ENCODE data around the gene ILF2.

ILF2 gene

GRCh38 chr1:153633754-153634665 lies 36.8 kb downstream of the ILF2 start, which contains the start of gene CHTOP (continued):
- TF ChIP-seq ZNF639 (tag by site-specific recombination; IDR thresholded peaks at IDR 0.05) (peak; percentile 82; the same call in 1 of the 2 replicates), ZNF324 (tag by site-specific recombination; IDR thresholded peaks at IDR 0.05) (peak; percentile 88), ATF2 (tag by site-specific recombination; IDR thresholded peaks at IDR 0.05; ENCODE audit: low read depth) (peak; percentile 95), ZNF354C (tag by site-specific recombination; IDR thresholded peaks at IDR 0.05; ENCODE audit: borderline replicate concordance, low read depth) (no peak), ZXDB (tag by site-specific recombination; IDR thresholded peaks at IDR 0.05) (peak; percentile 91), ZBTB17 (tag by site-specific recombination; IDR thresholded peaks at IDR 0.05) (peak; percentile 90), ZNF280D (tag by site-specific recombination; IDR thresholded peaks at IDR 0.05) (peak; percentile 85), FEZF1 (tag by site-specific recombination; IDR thresholded peaks at IDR 0.05) (peak; percentile 10; the same call in 1 of the 2 replicates), ZNF214 (tag by site-specific recombination; IDR thresholded peaks at IDR 0.05; ENCODE audit: borderline replicate concordance) (no peak), WT1 (tag by site-specific recombination; IDR thresholded peaks at IDR 0.05) (peak; percentile 48; the same call in 1 of the 2 replicates), ZNF184 (tag by site-specific recombination; IDR thresholded peaks at IDR 0.05) (peak; percentile 34; the same call in 1 of the 2 replicates), GFI1B (tag by site-specific recombination; IDR thresholded peaks at IDR 0.05) (no peak), ZBTB10 (tag by site-specific recombination; IDR thresholded peaks at IDR 0.05) (peak; percentile 62; the same call in 1 of the 2 replicates), SP7 (tag by site-specific recombination; IDR thresholded peaks at IDR 0.05) (peak; percentile 90), ZNF791 (tag by site-specific recombination; IDR thresholded peaks at IDR 0.05) (no peak), ZEB2 (tag by site-specific recombination; IDR thresholded peaks at IDR 0.05) (peak; percentile 97), GLIS2 (tag by site-specific recombination; IDR thresholded peaks at IDR 0.05) (peak; percentile 97), ZNF174 (tag by site-specific recombination; IDR thresholded peaks at IDR 0.05) (no peak), ZNF518A (tag by site-specific recombination; conservative IDR thresholded peaks at IDR 0.05; ENCODE audit: low read depth) (peak; percentile 46; the same call in 1 of the 2 replicates), PRDM4 (tag by site-specific recombination; IDR thresholded peaks at IDR 0.05) (0 out of 2 replicates have a peak, but pooled peaks have one; percentile 13), ZNF514 (tag by site-specific recombination; IDR thresholded peaks at IDR 0.05) (no peak), ZNF76 (tag by site-specific recombination; IDR thresholded peaks at IDR 0.05; ENCODE audit: borderline replicate concordance, low read depth) (peak; percentile 44)
